ENCODE results near the gene TVP23A.
"Not testable (repeated sequence)": the region's sequence is repeated elsewhere in the genome, so short reads cannot be mapped to it uniquely, and the experiment has no call there.

TVP23A gene

DNA sequence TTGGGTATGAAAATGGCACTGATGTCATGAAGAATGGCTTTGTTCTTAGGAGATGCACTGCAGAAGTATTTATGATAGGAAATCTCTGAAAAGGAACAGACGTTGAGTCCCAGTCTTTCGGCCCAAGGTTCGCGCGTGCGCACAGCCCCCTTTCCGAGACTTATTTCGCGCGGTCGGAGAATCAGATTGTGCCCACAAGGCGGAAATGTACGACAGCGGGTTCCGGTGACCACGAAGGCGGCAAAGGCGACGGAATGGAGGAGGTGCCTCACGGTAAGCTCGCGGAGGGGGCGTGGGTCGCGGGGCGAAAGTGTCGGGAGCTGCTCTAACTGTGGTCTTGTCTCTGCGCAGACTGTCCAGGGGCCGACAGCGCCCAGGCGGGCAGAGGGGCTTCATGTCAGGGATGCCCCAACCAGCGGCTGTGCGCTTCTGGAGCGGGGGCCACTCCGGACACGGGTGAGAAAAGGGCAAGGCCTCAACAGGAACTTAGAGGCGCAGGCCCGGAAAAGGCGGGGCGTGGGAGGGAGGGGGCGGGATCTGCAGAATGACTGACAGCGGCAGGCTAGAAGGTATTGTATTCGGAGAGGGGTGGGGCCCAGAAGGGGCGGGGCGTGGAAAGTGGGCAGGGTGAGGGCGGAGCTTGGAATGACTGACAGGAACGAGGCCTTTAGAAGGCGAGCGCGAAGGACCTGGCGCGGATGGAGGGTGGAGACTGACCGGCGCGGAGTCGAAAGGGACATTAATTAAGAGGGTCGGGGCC is 74.8 kb downstream of the TVP23A start, which contains the start of gene NUBP1:
NUBP1 (plus strand) TSS at position 233 of the 760 bp plus-strand sequence; CDS start at position 255, 22 bp downstream.
- DNase-seq = peak; percentile 99

DNA sequence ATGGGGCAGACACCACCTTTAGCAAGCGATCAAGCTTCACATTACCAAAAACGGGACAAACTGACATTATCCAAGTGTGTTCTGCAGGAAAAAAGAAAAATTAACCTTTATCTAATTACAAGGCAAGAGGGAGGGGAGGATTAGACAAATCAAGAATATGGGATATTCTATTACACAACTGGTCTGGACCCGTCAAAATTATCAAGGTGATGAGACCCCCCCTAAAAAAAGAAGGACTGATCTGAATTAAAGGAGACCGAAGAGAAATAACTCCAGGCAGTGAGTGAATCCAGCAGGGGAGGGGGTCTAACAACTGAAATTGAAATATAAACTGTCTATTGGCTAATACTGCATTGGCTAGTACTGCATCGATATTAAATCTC is 75.4 kb downstream of the TVP23A start:
- no peak for DNase-seq

DNA sequence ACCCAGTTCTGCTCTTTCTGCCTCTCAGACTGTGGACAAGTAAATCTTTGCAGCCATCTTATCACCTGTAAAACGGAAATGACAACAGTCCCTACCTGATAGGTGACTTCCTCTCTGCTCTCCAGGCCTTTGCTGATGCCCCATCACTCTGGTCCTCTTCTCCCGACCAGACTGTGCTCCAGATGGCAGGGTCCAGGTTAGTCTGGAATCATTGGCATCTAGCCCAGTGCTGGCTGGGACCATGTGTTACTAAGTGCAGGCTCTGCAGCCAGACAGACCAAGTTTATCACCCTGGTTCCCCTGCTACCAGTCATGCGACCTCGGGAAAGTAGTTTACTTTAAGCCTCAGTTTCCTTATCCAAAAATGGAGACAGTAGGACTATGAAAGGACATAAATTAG is 76.8 kb downstream of the TVP23A start:
- no peak for DNase-seq

DNA sequence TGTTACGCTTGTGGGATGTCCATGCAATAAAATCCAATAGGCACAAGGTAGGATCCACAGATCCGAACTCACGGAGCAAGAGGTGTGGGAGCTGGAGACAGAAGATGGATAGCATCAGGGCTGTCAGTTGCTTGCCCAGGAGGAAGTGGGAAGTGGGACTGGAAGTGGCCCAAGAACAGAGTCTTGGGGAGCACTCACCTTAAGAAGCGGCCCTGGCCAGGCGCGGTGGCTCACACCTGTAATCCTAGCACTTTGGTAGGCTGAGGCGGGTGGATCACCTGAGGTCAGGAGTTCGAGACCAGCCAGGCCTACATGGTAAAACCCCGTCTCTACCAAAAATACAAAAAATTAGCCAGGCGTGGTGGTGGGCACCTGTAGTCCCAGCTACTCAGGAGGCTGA is 77.3 kb downstream of the TVP23A start:
- DNase-seq = not testable (repeated sequence)

DNA sequence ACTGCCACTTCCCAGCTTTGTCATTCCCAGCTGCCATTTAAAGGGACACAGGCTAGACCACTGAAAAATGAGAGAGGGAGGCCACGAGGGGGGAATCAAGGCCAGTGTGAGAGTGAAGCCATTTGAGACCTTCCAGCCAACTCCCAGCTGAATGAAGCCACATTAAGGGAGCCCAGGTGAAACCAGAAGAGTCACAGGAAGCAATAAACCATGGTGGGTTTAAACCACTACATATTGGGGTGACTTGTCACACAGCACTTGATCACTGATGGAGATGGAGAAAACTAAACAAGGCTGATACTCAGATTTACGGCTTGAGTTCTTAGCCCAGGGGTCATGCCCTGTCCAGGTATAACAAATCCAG is 77.8 kb downstream of the TVP23A start:
- DNase-seq = no peak

DNA sequence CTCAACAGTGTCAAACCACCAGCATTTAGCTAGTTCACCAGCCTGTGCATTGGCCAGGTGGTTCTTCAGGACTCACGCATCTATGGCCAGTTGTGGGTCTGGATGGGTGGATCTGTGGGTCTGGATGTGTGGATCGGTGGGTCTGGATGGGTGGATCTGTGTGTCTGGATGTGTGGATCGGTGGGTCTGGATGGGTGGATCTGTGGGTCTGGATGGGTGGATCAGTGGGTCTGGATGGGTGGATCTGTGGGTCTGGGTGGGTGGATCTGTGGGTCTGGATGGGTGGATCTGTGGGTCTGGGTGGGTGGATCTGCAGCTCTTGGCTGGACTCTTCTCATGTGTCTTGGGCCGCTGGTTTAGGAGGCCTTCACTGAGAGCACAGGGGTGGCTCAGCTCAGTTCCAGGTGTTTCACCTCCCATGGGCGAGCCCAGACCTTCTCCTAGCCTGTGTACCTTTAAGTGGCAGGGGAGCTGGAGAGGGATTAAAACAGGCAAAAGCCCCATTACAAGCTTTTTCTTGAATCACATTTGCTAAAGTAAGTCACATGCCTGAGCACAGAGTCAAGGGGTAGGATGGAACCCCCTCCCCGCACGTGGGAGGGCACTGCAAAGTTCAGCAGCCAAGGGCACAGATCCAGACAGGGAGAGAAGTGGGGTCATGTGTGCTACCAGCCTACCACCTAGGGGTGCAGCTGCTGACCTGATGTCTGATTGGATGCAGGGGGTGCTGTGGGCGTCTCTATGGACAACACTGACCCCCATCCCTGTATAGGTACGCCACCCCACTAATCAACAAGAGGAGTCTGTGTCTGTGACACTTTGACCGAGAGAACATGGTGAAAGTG is 78.4 kb downstream of the TVP23A start:
- no peak for DNase-seq

DNA sequence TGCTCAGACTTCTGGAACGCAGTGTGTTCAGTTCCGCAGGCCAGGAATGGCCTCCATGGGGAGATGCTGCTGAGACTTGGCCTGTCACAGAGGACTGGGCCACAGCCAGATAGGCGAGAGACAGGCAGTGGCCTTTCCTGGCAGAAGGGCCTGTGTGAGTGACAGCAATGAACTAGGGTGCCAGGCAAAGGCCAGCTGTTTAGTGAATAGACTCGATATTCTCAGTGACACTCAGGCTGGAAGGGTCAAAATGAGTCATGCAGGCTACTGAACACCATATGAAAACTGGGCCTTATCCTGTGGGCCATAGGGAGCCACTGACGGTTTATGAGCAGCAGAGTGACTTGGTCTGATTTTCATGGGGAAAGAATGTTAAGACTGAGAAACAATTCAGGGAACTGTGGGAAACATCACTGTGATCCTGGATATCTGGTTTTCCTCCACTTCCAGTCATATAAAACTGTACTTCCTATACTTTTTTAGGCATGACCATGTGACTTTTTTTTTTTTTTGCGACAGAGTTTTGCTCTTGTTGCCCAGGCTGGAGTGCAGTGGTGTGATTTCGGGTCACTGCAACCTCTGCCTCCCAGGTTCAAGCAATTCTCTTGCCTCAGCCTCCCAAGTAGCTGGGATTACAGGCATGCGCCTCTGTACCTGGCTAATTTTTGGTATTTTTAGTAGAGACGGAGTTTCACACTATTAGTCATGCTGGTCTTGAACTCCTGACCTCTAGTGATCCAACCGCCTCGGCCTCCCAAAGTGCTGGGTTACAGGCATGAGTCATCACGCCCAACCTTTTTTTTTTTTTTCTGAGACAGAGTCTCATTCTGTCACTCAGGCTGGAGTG is 80.1 kb downstream of the TVP23A start:
- peak; percentile 33 for DNase-seq

DNA sequence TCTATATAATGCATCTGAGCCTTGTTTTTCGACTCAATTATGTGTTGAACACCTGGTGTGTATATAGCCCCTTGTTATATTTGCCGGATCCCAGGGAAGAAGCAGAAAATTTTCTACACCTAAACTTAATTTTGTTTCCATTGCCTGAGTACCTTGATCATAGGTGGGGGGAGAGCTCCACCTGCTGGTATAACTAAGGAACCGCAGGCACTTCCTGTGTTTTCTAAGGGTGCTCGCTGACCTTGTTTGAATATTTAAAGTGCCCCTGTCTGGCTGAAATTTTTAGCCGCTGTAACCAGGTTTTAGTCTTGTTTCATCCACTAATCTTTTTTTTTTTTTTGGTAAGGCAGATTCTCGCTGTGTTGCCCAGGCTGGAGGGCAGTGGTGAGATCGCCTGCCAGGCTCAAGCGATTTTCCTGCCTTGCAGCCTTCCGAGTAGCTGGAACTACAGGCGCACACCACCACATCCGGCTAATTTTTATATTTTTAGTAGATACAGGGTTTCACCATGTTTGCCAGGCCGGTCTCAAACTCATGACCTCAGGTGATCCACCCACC is 81.4 kb downstream of the TVP23A start:
- DNase-seq = peak; percentile 43

DNA sequence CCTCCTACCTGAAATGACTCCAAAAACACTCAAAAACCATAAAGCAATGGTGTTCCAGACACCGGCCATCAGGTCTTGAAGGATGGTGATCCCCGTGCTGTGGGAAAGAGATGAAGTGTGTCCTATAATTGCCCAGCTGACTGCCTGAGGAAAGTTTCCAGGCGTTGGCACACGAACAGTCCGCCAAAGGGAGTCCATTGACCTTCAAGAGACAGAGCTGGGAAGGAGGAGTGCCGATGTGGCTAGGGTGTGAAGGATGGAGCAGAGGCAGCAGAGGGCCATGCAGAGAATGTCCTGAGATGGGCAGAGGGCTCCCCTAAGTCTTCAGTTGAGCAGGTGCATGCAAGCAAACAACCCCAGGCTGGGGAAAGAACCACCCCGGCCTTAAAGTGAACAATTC is 86.8 kb downstream of the TVP23A start:
- DNase-seq = no peak

DNA sequence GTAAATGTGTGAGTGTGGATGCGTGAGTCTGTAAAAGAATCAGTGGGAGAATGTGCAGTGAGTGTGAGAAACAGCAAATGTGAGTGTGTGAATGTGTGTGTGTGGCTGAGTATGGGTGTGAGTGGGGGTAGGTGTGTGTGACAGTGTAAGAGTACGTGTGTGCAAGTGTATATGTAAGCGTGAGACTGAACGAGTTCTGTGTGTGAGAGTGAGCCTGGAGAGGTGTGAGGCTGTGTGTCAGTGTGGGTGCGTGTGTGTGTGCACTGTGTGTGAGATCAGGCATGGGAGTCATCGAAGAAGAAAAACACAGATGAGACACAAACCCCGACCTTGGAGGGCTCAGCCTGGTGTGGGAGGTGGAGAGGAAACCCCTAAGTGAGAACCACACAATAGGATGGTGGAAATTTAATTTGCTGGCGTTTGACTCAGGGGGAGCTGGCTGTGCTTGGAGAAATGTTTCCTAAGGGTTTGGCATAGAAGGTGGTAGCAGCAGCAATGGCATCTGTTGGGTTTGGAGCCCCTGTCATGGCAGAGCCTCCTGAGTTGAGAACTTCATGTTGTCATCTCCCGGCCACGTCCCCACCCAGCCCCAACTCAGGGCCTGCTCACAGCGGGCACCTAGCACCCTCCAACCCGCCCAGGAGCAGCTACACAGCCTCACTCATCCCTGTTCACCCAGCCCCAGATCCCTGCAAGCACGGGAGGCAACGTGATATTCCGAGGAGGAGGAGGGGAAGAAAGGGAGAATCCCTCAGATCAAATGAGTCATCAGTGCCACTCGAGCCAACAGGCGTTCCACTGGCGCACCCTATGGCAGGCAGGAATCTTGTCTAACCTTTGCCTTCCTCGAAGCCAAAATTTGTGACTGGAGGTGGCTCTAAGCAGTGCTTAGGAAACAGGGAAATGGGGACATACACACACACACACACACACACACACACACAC is 89.2 kb downstream of the TVP23A start:
- DNase-seq = no peak

DNA sequence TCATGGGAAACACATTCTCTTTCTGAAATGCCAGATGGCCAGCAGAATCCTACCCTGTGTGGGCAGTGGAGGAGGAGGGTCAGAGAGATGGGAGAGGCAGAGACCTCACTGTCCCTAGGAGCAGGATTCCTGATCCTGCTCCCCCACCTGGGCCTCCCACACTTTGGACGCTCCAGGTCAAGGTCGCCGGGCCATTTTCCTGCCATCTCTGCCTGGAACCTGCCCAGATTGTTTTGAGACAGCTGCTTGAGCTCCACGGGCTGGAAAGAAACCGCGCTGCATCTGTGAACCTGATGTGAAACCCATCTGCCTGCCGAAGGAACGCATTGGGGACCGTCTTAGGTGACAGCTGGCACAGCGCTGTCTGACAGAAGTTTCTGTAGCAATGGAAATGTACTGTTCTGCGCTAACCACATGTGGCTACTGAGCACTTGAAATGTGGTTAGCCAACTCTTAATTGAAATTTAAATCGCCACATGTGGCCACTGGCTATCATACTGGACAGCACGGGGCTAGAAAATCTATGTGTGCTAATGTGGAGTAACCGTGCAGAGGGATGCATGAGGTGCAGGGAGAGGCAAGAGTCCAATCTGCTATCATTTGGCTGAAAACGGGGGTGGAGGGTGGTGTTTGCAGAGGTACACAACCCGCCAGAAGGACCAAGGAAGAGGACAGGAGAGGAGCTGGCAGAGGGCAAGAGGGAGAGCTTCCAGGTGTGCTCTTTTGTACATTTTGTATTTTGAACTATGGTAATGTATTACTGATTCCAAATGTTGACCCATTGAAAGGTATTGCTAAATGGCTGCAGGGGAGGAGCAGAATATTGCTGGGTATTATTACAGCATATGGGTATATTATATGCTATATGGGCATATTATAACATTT is 90.3 kb downstream of the TVP23A start:
- no peak for DNase-seq
